CD1c-positive myeloid dendritic cell (primary cell): ENCODE measurements around the gene TMEM59.
A peak's percentile ranks its signal among the peaks of the same experiment; 100 is the strongest.
"Not testable (repeated sequence)": the region's sequence is repeated elsewhere in the genome, so short reads cannot be mapped to it uniquely, and the experiment has no call there.

Source experiments
- DNase-seq: peaks from one replicate; pipeline ENCODE4 v3.0.0-alpha.2; 2016; ENCODE audit errors: extremely low spot score

The TMEM59 gene, protein sequence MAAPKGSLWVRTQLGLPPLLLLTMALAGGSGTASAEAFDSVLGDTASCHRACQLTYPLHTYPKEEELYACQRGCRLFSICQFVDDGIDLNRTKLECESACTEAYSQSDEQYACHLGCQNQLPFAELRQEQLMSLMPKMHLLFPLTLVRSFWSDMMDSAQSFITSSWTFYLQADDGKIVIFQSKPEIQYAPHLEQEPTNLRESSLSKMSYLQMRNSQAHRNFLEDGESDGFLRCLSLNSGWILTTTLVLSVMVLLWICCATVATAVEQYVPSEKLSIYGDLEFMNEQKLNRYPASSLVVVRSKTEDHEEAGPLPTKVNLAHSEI

DNA sequence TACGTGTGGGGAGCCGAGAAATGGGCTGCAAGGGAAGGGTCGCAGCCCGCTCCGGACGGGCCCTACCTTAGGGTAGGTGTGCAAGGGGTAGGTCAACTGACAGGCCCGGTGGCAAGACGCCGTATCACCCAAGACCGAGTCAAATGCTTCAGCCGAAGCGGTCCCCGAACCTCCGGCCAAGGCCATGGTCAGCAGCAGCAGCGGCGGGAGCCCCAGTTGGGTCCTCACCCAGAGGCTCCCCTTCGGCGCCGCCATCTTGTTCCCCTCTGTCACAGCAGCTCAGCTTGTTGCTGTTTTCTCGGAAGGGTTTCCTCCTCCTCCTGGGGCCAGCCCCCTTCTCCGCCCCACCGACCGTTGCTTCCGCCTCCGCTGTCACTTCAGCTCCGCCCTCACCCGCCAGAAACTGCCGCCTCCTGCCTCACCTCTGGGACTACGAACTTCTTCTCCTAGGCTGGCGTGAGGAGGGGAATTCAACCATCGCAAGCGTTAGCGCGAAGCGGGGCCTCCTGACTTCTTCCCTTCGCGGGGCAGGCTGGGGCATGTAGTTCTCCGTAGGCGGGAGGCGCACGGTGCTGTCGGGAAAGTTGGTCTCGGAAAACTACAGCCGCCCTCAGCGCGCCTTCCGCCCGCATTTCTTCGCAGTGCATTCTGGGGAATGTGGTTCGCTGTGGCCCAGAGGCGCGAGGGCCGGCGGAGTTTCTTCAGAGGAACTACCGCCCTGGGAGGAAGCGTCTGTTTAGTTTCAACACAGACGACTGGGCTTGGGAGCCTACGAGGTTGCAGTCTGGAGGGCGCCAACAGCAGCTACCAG is at the start of gene TMEM59, which contains the start of gene TCEANC2:
TSS of gene TMEM59 (minus strand) at position 271 of the 811 bp plus-strand sequence. CDS start at position 255, 16 bp downstream.
TSS of gene TCEANC2 (plus strand) at position 675 of the 811 bp plus-strand sequence. CDS start 815 bp downstream, outside the sequence.
- peak; percentile 99 for DNase-seq

DNA sequence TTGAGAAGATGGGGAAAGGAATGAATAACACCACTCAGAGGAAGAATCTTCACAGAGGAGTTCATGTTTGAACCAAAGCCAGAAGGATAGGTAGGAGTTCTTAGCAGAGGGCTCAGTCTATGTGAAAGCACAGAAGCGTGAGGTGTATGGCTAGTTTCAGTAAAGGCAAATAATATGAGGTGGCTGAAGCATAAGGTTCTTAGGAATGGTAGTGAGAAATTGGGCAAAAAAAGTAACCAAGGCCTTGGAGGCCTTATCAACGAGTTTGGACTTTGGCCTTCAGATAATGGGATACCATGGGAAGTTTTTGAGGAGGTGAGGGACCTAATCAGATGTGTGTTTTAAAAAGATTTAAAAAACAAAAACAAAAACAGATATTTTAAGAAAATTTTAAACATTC is 47.5 kb upstream of the TMEM59 start:
- no peak for DNase-seq

DNA sequence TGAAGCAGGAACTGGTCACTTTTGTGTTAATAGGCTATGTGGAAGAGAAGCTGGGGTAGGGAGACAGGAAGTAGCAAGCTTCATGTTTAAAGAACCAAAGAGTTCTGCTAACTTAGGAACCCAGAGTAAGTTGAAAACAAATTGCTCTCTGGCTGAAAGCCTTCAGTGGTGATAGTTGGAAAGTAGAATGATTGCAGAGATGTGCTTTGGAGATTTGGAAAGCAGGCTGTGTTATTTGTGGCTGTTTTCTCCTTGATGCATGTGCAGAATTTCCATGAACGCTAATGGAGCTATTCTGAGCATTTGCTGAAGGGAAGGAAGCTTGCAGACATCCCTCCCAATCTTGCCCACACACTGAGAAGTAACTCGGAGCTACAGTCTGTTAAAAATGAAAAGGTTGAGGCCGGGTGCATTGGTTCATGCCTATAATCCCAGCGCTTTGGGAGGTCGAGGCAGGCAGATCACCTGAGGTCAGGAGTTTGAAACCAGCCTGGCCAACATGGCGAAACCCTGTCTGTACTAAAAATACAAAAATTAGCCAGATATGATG is 46.1 kb upstream of the TMEM59 start:
- DNase-seq, result peak; percentile 14

DNA sequence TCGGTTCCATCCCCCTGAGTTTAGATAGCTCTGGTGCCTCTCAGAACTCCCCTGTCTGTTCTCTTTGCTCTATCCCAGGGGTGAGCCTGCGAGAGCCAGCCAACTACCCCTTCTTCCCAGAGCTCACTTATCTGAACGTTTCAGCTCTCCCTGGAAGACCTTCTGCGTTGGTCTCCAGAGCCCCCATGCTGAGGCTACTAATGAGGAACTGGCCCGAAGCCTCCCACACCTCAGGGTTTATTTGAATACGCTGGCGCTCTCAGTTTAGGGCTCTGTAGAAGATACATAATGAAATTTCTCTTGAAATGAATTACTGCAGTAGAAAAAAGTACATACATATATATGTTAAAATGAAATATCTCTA is 43.9 kb upstream of the TMEM59 start:
- DNase-seq, result peak; percentile 46

DNA sequence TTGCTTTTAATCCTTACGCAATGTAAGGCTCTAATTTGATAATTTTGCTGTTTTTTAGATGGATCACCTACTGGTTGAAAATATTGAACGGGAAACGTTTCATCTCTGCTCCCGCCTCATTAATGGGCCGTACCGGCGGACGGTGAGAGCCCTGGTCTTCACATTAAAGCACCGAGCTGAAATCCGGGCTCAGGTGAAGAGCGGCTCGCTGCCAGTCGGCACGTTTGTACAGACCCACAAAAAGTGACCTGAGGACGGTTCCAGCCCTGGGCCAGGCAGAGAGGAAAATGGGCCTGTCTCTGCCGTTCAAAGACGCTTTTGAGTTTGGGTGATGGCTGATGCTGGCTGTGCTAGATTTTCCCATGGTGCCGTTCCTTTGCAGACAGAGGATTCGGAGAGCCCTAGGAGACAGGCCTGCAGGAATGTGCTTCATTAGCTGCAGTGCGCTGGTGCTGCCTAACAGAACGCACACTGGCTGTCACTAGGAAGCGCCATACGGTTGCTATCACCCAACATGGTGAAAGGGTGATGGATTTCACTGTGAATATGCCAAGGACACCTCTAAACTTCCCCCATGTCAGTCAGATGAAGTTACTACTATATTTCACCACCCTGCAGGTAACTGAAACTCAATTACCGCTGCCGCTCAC is 43.3 kb upstream of the TMEM59 start:
- DNase-seq, result no peak

DNA sequence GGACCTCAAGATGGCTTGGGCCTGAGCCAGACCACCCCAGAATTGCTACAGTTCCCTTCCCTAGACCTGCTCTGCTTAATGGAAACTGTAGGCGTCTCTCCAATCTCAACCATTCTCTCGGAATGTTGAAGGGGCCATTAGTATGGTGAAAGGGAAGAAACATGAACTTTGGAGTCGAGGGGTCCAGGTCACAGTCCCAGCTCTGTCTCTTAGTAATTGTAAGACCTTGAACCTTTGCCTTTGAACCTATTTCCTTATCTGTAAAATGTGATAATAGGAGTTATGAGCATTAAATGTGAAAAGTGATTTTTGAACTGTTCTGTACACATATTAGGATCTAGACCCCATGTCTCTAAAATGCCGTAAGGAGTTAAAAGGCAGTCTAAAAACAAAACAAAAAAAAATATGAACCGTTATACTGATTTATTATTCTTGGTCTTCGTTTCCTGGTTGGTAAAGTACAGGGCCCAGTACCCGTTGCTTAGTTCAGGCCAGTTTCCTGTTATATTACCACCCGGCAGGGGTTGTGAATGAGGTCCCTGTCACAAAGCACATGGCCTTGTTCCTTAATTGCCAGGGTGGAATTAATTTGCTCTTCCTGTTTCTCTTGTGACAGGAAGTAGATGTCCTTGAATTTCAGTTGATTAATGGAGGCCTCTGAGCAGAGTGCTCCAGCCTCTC is 42.7 kb upstream of the TMEM59 start:
- peak; percentile 78 for DNase-seq

DNA sequence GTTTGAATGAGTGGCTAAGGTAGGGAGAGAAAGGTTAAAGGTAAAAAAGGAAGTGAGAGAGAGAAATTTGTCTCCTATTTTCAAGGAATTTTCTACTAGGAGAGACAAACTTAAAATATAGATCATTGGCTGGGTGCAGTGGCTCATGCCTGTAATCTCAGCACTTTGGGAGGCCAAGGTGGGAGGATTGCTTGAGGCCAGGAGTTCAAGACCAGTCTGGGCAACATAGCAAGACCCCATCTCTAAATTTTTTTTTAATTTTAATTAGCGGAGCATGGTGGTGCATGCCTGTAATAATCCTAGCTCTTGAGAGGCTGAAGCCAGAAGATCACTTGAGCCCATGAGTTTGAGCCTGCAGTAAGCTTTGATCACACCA is 41.7 kb upstream of the TMEM59 start:
- DNase-seq, result not testable (repeated sequence)

DNA sequence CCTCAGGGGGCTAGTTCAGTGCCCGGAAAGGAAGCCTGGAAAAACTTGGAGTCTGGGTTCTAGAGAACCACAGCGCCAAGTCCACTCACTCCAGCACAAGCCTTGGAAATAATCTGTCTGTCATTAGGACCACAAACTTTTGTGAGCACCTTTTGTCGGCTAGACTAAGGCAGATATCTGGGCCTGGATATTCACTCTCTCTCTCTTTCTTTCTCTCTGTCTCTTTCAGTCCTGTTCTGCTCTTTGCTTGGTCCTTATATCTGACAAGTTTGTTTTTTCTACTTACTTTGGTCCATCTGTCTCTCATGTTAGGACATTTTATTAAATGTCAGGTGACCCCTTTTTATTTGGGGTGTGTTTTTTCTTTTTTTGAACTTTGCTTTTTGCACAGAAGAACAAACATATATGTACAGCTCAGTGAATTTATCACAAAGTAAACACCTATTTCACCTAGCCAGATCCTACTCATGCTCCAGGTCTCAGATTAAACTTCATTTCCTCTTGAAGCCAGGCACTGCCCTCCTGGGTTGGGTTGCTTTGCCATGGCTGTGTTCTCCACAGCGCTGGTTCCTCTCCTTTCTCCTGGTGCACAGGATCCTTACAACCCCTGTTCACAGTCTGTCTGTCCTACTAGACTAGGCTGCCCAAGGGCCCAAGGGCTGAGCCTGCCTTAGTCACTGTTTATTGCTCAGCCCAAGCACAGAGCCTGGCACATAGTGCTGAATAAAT is 41.2 kb upstream of the TMEM59 start:
- DNase-seq, result no peak

DNA sequence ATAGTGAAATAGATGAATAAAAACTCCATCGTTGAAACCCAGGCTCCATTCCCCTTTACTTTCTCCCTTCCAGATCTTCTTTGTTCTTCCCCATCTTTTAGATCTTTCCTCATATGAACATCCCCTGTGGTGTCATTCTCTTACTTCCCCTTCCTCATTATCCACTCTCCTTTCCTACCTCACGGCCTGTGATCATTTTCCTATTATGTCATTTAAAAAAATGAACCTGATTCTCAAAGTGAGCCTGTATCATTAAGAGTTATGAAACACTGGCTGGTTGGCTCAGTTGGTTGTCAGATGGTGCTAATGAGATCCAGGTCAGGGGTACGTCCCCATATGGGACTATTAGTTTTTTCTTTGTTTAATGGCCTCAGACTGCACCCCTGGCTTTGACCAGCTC is 38.7 kb upstream of the TMEM59 start:
- DNase-seq, result peak; percentile 10

DNA sequence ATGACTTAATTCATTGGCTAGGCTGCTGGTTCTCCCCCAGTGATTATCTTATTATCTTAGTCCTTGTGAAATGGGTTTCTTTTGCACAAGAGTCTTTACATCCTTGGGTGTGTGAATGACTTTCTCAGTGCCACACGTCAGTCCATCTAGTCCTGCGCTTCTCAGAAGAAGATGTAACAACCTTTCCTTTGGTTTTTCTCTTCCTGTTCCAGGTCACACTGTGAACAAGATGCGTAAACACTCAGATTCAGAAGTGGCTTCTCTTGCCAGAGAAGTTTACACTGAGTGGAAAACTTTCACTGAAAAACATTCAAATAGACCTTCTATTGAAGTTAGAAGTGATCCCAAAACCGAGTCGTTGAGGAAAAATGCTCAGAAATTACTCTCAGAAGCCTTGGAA is 35.4 kb upstream of the TMEM59 start:
- DNase-seq, result no peak

DNA sequence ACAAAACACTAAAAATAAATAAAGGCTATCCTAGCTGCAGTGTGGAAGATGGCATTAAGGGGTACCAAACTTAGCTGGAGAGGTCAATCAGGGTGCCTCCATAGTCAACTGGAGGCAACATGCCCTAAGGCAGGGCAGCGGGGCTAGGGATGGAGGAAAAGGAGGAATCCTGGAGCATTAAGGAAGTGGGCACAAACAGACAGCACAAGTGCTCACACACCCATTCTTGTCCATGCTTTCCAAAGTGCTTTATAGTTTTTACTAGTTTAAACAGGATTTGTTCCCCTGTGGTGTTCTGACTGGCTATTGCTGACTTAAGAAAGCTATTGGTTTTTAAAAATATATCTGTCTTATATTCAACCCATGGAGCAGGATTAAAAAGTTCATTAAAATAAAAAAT is 33.8 kb upstream of the TMEM59 start:
- DNase-seq, result no peak

DNA sequence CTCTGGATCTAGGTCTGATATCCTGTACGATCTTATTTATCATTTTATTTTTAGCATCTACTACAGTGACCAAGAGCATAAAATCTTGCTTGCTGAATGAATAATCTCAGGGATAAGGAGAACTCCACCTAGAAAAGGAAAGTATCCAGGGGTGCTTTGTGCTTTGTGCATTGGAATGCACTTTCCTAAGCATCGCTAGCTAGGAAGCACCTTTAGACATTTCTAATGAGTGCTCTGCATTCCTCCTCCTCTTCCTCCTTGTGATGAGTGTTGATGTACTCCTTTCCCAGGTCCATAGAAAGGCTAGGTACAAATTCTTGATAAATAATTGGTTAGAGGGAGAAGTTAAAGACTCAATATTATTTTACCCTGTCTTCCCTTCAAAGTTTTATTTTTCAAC is 31.8 kb upstream of the TMEM59 start:
- DNase-seq, result no peak

DNA sequence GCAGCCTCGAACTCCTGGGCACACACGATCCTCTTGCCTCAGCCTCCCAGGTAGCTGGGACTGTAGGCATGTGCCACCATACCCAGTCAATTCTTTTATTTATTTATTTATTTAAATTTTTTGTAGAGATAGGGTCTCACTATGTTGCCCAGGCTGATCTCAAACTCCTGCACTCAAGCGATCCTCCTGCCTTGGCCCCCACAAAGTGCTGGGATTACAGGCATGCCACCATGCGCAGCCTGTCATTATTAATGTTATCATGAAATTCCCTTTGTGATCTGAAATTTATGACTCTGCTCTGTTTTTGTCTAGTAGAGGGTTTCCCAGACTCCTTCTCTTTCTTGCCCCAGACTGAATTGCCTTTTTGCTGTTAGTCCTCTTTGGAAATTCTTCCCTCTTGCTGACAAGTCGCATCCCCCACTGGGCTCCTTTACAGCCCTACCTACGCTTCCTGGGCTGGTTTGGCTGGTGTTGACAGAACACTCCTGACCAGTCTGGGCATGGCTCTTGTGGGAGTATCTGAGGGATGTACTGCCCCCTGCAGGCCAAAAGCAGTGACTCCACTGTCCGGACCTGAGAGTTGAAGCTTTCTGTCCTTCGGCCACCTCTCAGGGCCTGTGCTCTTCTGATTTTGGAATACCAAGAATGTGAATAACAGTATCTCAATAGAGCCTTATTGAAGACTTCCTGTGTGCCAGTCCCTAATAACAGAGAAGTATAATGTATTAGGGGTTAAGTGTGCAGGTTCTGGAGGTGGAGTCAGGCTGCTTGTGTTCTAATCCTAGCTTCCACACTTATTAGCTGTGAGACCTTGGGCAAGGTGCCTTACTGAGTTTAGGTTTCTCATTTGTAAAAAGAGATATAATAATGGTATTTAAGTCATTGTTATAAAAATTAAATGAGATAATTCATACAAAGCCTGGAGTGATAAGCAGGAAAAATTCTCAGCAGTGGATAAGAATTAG is 28.6 kb upstream of the TMEM59 start:
- DNase-seq, result peak; percentile 70

DNA sequence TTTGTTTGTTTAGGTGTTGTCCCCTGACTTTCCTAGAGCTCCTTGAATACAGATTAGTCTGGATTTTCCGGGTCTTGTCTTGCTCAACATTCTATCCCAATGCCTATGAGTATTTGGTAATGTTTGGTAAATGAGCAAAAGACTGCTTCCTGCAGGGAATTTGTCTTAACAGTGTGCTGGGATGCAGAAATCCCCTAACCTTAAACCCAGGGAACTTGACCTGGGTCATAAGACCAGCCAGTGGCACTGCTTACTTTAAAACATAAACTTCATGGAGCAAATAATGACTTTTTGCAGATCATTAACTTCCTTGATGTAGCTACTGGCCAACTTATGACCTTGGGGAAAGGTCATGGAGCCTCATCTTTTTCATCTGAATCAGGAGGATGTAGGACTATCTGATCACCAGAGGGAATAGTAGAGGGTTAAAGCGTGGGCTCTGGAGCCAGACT is 27.6 kb upstream of the TMEM59 start:
- no peak for DNase-seq

DNA sequence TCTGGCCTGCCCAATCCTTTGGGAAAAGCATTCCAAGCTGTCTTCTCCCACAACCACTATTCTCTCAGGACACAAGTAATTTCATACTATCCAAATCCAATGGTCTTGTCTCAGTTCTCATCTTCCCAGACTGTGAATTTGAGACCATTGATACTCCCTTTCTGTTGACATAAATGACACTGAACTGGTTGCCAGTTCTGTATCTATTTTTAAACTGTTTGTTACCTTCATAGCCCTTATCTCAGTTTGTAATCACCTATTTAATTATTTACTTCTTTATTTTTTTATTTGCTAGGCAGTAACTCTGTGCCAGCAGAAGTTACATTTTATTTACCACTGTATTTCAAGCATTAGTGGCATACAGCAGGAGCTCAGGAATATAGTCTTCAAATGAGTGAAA is 24.4 kb upstream of the TMEM59 start:
- DNase-seq, result no peak

DNA sequence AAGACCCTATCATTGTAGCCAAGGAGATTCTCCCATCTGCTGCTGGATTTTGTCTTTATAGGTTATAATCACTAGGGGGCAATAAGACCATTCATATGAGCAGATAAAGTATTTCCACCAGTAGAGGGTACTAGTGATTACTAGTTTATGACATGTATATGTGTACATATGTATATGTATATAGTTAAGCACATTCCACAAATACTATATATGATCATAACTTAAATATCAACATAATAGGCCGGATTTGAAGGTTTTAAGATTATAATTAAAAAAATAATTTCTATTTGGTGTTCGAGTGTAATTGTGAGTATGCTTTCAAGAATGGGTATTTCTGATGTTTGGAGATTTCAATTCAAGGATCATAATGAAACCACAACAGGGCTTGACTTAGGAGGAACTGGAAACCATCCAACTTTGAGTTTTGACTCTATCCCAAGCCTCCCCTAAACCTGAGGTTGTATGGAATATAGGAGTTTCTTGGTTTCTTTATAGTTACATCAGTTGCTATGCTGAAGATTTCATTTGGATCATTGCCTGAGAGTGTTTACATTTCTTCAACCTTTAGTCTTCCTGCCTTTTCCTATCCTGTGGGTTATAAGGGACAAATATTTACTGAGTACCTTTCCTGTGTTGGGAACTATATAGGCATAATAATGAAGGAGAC is 17.3 kb upstream of the TMEM59 start:
- DNase-seq, result peak; percentile 65

DNA sequence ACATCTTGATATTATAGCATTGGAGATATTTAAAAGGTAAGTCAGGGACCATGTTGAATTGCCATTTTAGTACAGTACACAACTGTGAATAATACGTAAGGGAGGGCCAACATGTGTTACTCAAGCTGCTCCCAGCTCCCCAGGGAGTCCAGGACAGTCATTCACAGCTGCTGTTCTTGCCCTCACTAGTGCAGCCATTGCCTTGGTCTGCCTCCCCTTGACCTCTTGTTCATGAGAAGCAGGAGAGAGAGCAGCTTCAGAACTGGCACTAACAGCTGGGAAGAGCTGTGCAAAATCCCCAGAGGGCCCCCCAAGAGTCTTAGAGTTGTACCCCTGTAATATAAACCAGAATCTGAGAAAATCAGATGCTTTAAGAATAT is 16.8 kb upstream of the TMEM59 start:
- DNase-seq, result no peak

DNA sequence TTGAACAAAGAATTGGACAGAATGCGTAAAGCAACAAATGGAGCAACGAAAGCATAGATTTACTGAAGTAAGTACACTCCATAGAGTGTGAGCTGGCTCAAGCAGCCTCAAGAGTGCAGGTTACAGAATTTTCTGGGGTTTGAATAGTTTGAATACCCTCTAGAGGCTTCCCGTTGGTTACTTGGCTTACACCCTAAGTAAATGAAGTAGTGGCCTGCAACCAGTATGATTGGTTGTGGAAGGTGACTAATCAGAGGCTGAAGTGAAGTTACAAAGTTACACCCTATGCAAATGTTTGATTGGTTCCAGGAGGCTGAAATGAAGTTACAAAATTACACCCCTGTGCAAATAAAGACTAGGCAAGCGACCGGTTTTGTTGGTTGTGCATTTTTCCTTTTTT is 11.3 kb upstream of the TMEM59 start:
- DNase-seq, result no peak

DNA sequence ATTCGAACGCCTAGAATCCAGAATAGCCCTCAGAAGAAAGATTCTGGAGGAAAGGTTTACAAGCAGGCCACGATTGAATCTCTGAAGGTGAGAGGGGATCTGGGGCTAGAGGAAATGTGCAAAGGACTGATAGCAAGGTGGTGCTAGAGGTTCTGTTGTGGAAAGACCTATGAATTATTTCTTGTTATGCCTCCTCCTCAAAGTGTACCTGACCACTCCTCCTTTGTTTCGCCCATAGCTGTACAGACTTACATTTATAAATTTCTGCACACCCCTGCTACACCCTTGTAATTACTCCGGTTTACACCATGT is 1.4 kb upstream of the TMEM59 start:
- DNase-seq, result no peak
